GM12878 (cell line): ENCODE results near the gene FCHSD2. TPM values are rescaled to one million over a fixed set of nuclear protein-coding genes. Genes with fewer than 3 reads are reported as not detected.
A peak's percentile ranks its signal among the peaks of the same experiment; 100 is the strongest.

ENCODE experiments used
- ATAC-seq: fragments of 200-7000 bp; cut with Tn5 transposase; 3 replicates; pipeline ENCODE4 v1.9.1; 2020; ENCODE audit warnings: mild to moderate bottlenecking, moderate library complexity
- BruUV-seq: library from RNA; stranded (reverse); fragments of 400-500 nt; replicated peaks from 2 replicates; lab custom pipeline; 2021; lab: Mats Ljungman, UMichigan
- CTCF ChIA-PET: fragments of 300-600 bp; sonication (Branson Sonifier 250); formaldehyde crosslinking; extraction: SDS; loops from one replicate; lab custom pipeline; 2021; ENCODE audit warnings: inconsistent platforms; lab: Yijun Ruan, JAX
- POLR2A ChIA-PET: fragments of 350-600 bp; formaldehyde crosslinking; extraction: SDS; loops from one replicate; lab custom pipeline; 2021; ENCODE audit warnings: inconsistent platforms; lab: Charles Lee
- RAD21 ChIA-PET: fragments of 300-600 bp; sonication (Branson Sonifier 250); formaldehyde crosslinking; loops from one replicate; lab custom pipeline; 2023; ENCODE audit warnings: antibody characterized with exemption; ENCODE audit not compliant: unreplicated experiment; lab: Charles Lee
- SMC1A ChIA-PET: fragments of 300-600 bp; sonication (Branson Sonifier 250); formaldehyde crosslinking; loops from one replicate; lab custom pipeline; 2023; ENCODE audit not compliant: unreplicated experiment, uncharacterized antibody; lab: Charles Lee
- DNase-seq: peaks from one replicate; pipeline ENCODE4 v3.0.0-alpha.2; 2011; ENCODE audit warnings: low read depth, low spot score
- FAIRE-seq: peaks from 3 replicates; lab custom pipeline; 2011; peaks lifted over from hg19 to GRCh38; lab: Jason Lieb, UNC
- H2AFZ ChIP-seq: 2 replicates; pipeline ENCODE4 v1.6.0; 2011; ENCODE audit warnings: low read depth, low read length, control low read depth; ENCODE audit not compliant: control insufficient read depth
- H3K27ac ChIP-seq: 2 replicates; pipeline ENCODE4 v1.5.1; 2011; ENCODE audit warnings: control low read depth; ENCODE audit not compliant: control insufficient read depth, insufficient read depth
- H3K27me3 ChIP-seq, 2 experiments: replicated peaks in 1 of 2; 2 replicates each; pipeline versions ENCODE4 v1.6.0 to v1.6.1; 2011; ENCODE audit warnings: low read length in 1 of 2; ENCODE audit not compliant: control insufficient read depth in 2 of 2, insufficient read depth in 2 of 2
- H3K36me3 ChIP-seq, 2 experiments: 2 replicates each; pipeline ENCODE4 v1.5.1; 2011; ENCODE audit warnings: low read length in 1 of 2; ENCODE audit not compliant: control insufficient read depth in 2 of 2, insufficient read depth in 2 of 2
- H3K4me1 ChIP-seq: 2 replicates; pipeline ENCODE4 v1.6.1; 2011; ENCODE audit warnings: mild to moderate bottlenecking, low read length, moderate library complexity, mixed read lengths; ENCODE audit not compliant: control insufficient read depth, insufficient read depth
- H3K4me2 ChIP-seq: 2 replicates; pipeline ENCODE4 v1.6.0; 2011; ENCODE audit warnings: control low read depth; ENCODE audit not compliant: control insufficient read depth, insufficient read depth
- H3K4me3 ChIP-seq: fragments of 200-600 bp; sonication (generic); 2 replicates; pipeline ENCODE4 v1.5.1; 2016
- H3K79me2 ChIP-seq: 2 replicates; pipeline ENCODE4 v1.6.0; 2011; ENCODE audit warnings: low read length; ENCODE audit not compliant: control insufficient read depth, insufficient read depth
- H3K9ac ChIP-seq: 2 replicates; pipeline ENCODE4 v1.8.0; 2011; ENCODE audit warnings: low read length, control low read depth, mixed read lengths; ENCODE audit not compliant: control insufficient read depth, insufficient read depth
- H3K9me3 ChIP-seq: replicated peaks from 3 replicates; pipeline ENCODE4 v1.5.1; 2011; ENCODE audit warnings: mild to moderate bottlenecking, low read length; ENCODE audit not compliant: control insufficient read depth, insufficient read depth
- H4K20me1 ChIP-seq: 2 replicates; pipeline ENCODE4 v1.6.0; 2011; ENCODE audit not compliant: control insufficient read depth, insufficient read depth
- BMI1 ChIP-seq: fragments of 450-650 bp; IDR thresholded peaks from 2 replicates; pipeline ENCODE4 v1.6.1; 2016; ENCODE audit warnings: mild to moderate bottlenecking, moderate library complexity, borderline replicate concordance
- CHD2 ChIP-seq: IDR thresholded peaks from 2 replicates; pipeline ENCODE4 v1.6.1; 2011; ENCODE audit warnings: low read depth, low read length, improper control_type of control experiment, borderline replicate concordance
- ESRRA ChIP-seq: IDR thresholded peaks from 2 replicates; pipeline ENCODE4 v1.6.1; 2012; ENCODE audit warnings: mild to moderate bottlenecking, low read length, improper control_type of control experiment
- KDM1A ChIP-seq: fragments of 200-600 bp; sonication (generic); IDR thresholded peaks from 2 replicates; pipeline ENCODE4 v1.6.1; 2016; ENCODE audit warnings: borderline replicate concordance
- MXI1 ChIP-seq: fragments of 150-350 bp; IDR thresholded peaks from 2 replicates; pipeline ENCODE4 v1.6.1; 2011; ENCODE audit warnings: low read depth, mild to moderate bottlenecking, inconsistent platforms, low read length, improper control_type of control experiment
- NBN ChIP-seq: fragments of 450-650 bp; IDR thresholded peaks from 2 replicates; pipeline ENCODE4 v1.6.1; 2016
- POLR2AphosphoS5 ChIP-seq: IDR thresholded peaks from 2 replicates; pipeline ENCODE4 v1.6.1; 2011; ENCODE audit warnings: mild to moderate bottlenecking, low read length, inconsistent platforms
- RELA ChIP-seq: fragments of 450-650 bp; IDR thresholded peaks from 2 replicates; pipeline ENCODE4 v1.8.0; 2014; ENCODE audit warnings: borderline replicate concordance; ENCODE audit not compliant: partially characterized antibody
- SMC3 ChIP-seq: IDR thresholded peaks from 2 replicates; pipeline ENCODE4 v1.6.1; 2011; ENCODE audit warnings: low read length, improper control_type of control experiment, borderline replicate concordance
- ZZZ3 ChIP-seq: IDR thresholded peaks from 2 replicates; pipeline ENCODE4 v1.6.1; 2011; ENCODE audit warnings: low read depth; ENCODE audit not compliant: control insufficient read depth, insufficient read length
- WGBS: methylation state at CpG from one replicate; pipeline ENCODE4 v1.1.6; 2016; ENCODE audit warnings: low lambda C conversion rate; ENCODE audit not compliant: insufficient replicate concordance, insufficient coverage; ENCODE audit errors: missing lambda C conversion rate; 5-methylcytosine and 5-hydroxymethylcytosine counted together
- in situ Hi-C: fragments of 300-500 bp; cut with MboI; formaldehyde crosslinking; loops from 9 replicates; pipeline ENCODE4 v1.14.3; 2018; ENCODE audit warnings: mixed read lengths
- intact Hi-C: fragments of 100-400 bp; cut with micrococcal nuclease; formaldehyde crosslinking; loops from one replicate; pipeline ENCODE4 v1.14.2; 2022; ENCODE audit not compliant: unreplicated experiment
- polyA plus RNA-seq, 11 experiments: library from polyadenylated mRNA; depleted of rRNA in 4 of 11; unstranded in 6 of 11; stranded (reverse) in 5 of 11; fragments of >200 nt; fragmentation: Nextera tagmentation in 4 of 11; fragmentation: Illumina TruSeq in 1 of 11; extraction: Ambion mirVana in 4 of 11; extraction: Trizol in 1 of 11; gene quantifications; 1 replicate in 1 of 11; 2 replicates in 10 of 11; pipeline versions ENCODE4 v1.2.1 to v1.2.3, GENCODE V29; 2011 to 2016; ENCODE audit warnings: inconsistent platforms in 2 of 11, missing spikeins in 2 of 11, low read depth in 1 of 11
- total RNA-seq, 4 experiments: library from RNA; depleted of rRNA in 3 of 4; stranded (reverse); fragments of >200 nt in 3 of 4; fragmentation: Illumina TruSeq in 1 of 4; extraction: Trizol in 1 of 4; gene quantifications; 2 replicates each; pipeline versions ENCODE4 v1.2.1 to v1.2.3, GENCODE V29; 2013 to 2021
- TF ChIP-seq, protein P1 (sequence below): IDR thresholded peaks from 2 replicates; pipeline ENCODE4 v1.6.1; 2011; ENCODE audit warnings: low read depth, mild to moderate bottlenecking, low read length, moderate library complexity, borderline replicate concordance; ENCODE audit errors: extremely low read depth
- TF ChIP-seq, protein P2 (sequence below): fragments of 150-350 bp; IDR thresholded peaks from 2 replicates; pipeline ENCODE4 v1.6.1; 2016; ENCODE audit warnings: low read depth, low read length
- TF ChIP-seq, protein P3 (sequence below): IDR thresholded peaks from 2 replicates; pipeline ENCODE4 v1.6.1; 2011; ENCODE audit warnings: borderline replicate concordance, low read depth, mild to moderate bottlenecking, moderate library complexity, mixed read lengths, low read length; ENCODE audit not compliant: insufficient read depth; ENCODE audit errors: extremely low read length
- TF ChIP-seq, protein P4 (sequence below): fragments of 450-650 bp; conservative IDR thresholded peaks from 2 replicates; pipeline ENCODE4 v1.6.1; 2017; ENCODE audit warnings: mild to moderate bottlenecking, moderate library complexity

The FCHSD2 gene
- total and polyA plus RNA-seq, 10 of the 15 experiments (the other 5 are each of a cell fraction or from before 2014, with no cell fraction given): 13.2 to 89.8 (median 47.8) TPM

DNA sequence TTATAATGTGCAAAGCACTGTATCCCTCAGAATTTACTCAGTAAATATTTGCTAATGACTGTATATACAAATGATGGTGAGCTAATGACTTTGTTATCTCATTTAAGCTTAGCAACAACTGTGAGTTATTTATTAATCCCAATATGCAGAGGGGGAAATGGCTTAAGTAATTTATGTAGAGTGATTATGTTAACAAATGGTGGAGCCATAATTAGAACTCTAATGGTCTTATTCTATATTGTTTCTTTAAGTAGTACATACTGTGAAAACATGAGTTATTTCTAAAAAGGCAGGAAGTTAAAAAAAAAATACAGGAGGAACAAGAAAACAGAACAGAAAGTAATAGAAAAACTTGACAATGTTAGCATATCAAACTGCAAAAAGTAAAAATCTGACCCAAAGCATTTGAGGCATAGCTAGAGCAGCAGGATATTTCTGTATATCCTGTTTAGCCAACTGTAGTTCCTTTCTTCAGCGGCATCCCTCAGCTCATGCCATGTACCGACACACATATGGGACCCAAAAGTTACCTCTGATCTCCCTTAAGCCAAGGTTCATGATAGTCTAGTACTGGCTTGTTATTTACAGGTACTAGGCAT lies 94.2 kb downstream of the FCHSD2 start:
- FAIRE-seq (peak; percentile 94), ATAC-seq (peak; percentile 89), DNase-seq (peak; percentile 88)
- Histone ChIP-seq H3K27me3 (no peaks in the 10 kb centered on the region), H4K20me1 (no peaks in the 10 kb centered on the region), H3K4me1 (peaks cover 44% of the 10 kb centered on the region), H3K4me3 (peak overlapping the region; percentile 40; the same call in 1 of the 2 replicates), H3K4me2 (peak overlapping the region; percentile 98), H3K79me2 (peaks cover 72% of the 10 kb centered on the region), H3K36me3 (peaks cover 0 to 6% of the 10 kb centered on the region in 2 experiments; a peak in 3 of 4 replicates), H3K9me3 (peaks cover 7% of the 10 kb centered on the region), H3K9ac (peak overlapping the region; percentile 69), H2AFZ (peak overlapping the region; percentile 31; the same call in 1 of the 2 replicates), H3K27ac (peak overlapping the region; percentile 95)
- RAD21 ChIA-PET: interaction anchor here (1.1 to 2.3 kb wide), 9 partner anchors 10 to 131 kb away, joined by 3 to 8 read pairs (median 6); partner anchors contain the start of gene FCHSD2
- 2% methylated on average over 2 of the region's 2 CpGs for WGBS
- POLR2A ChIA-PET: interaction anchor here (0.7 to 1.9 kb wide), 5 partner anchors 9 to 110 kb away, joined by 3 to 10 read pairs (median 4); partner anchors contain the start of gene FCHSD2
- BruUV-seq: TSS peak; percentile 12
- in situ Hi-C loops: no loop called here
- intact Hi-C loops: no loop called here
- SMC1A ChIA-PET: interaction anchor here (0.7 to 2.5 kb wide), 28 partner anchors 10 to 930 kb away, joined by 3 to 13 read pairs (median 4); partner anchors contain the start of gene FCHSD2
- CTCF ChIA-PET: interaction anchor here (1.0 to 3.8 kb wide), 8 partner anchors 27 to 130 kb away, joined by 4 to 15 read pairs (median 4); partner anchors contain the start of gene FCHSD2
- TF ChIP-seq MXI1 (no peak), NBN (0 out of 2 replicates have a peak, but pooled peaks have one; percentile 55), RELA (no peak), ESRRA (no peak), CHD2 (no peak), POLR2AphosphoS5 (0 out of 2 replicates have a peak, but pooled peaks have one; percentile 22), SMC3 (no peak), BMI1 (no peak), ZZZ3 (no peak), KDM1A (no peak)
- TF ChIP-seq, protein P1, sequence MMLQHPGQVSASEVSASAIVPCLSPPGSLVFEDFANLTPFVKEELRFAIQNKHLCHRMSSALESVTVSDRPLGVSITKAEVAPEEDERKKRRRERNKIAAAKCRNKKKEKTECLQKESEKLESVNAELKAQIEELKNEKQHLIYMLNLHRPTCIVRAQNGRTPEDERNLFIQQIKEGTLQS: no peak
- TF ChIP-seq, protein P2, sequence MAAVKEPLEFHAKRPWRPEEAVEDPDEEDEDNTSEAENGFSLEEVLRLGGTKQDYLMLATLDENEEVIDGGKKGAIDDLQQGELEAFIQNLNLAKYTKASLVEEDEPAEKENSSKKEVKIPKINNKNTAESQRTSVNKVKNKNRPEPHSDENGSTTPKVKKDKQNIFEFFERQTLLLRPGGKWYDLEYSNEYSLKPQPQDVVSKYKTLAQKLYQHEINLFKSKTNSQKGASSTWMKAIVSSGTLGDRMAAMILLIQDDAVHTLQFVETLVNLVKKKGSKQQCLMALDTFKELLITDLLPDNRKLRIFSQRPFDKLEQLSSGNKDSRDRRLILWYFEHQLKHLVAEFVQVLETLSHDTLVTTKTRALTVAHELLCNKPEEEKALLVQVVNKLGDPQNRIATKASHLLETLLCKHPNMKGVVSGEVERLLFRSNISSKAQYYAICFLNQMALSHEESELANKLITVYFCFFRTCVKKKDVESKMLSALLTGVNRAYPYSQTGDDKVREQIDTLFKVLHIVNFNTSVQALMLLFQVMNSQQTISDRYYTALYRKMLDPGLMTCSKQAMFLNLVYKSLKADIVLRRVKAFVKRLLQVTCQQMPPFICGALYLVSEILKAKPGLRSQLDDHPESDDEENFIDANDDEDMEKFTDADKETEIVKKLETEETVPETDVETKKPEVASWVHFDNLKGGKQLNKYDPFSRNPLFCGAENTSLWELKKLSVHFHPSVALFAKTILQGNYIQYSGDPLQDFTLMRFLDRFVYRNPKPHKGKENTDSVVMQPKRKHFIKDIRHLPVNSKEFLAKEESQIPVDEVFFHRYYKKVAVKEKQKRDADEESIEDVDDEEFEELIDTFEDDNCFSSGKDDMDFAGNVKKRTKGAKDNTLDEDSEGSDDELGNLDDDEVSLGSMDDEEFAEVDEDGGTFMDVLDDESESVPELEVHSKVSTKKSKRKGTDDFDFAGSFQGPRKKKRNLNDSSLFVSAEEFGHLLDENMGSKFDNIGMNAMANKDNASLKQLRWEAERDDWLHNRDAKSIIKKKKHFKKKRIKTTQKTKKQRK: no peak
- TF ChIP-seq, protein P3, sequence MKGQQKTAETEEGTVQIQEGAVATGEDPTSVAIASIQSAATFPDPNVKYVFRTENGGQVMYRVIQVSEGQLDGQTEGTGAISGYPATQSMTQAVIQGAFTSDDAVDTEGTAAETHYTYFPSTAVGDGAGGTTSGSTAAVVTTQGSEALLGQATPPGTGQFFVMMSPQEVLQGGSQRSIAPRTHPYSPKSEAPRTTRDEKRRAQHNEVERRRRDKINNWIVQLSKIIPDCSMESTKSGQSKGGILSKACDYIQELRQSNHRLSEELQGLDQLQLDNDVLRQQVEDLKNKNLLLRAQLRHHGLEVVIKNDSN: no peak
- TF ChIP-seq, protein P4, sequence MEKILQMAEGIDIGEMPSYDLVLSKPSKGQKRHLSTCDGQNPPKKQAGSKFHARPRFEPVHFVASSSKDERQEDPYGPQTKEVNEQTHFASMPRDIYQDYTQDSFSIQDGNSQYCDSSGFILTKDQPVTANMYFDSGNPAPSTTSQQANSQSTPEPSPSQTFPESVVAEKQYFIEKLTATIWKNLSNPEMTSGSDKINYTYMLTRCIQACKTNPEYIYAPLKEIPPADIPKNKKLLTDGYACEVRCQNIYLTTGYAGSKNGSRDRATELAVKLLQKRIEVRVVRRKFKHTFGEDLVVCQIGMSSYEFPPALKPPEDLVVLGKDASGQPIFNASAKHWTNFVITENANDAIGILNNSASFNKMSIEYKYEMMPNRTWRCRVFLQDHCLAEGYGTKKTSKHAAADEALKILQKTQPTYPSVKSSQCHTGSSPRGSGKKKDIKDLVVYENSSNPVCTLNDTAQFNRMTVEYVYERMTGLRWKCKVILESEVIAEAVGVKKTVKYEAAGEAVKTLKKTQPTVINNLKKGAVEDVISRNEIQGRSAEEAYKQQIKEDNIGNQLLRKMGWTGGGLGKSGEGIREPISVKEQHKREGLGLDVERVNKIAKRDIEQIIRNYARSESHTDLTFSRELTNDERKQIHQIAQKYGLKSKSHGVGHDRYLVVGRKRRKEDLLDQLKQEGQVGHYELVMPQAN: no peak
